Natural killer cell (primary cell): ENCODE measurements around the gene ZNF729. TPM values are rescaled to one million over a fixed set of nuclear protein-coding genes. Genes with fewer than 3 reads are reported as not detected.

Experiments
- ATAC-seq, 3 donors: fragments of 150-1000 bp in 2 of 3; fragments of 200-7000 bp in 1 of 3; cut with Tn5 transposase; 1 replicate in 1 of 3; 2 replicates in 2 of 3; pipeline ENCODE4 v1.10.0; 2021; ENCODE audit warnings: mild to moderate bottlenecking in 2 of 3, moderate library complexity in 2 of 3
- DNase-seq, 2 donors: peaks; one replicate each; pipeline versions ENCODE4 v3.0.0 to v3.0.0-alpha.2; 2013 to 2021; ENCODE audit warnings: mixed read lengths in 1 of 2
- H3K27ac ChIP-seq: one replicate; pipeline ENCODE4 v1.5.1; 2013; ENCODE audit warnings: mild to moderate bottlenecking, low read length
- H3K27me3 ChIP-seq: one replicate; pipeline ENCODE4 v1.6.1; 2013; ENCODE audit warnings: low read length; ENCODE audit not compliant: control insufficient read depth, insufficient read depth
- H3K36me3 ChIP-seq: one replicate; pipeline ENCODE4 v1.6.1; 2013; ENCODE audit warnings: low read length; ENCODE audit not compliant: control insufficient read depth, insufficient read depth
- H3K4me1 ChIP-seq: one replicate; pipeline ENCODE4 v1.6.1; 2013; ENCODE audit warnings: low read length; ENCODE audit not compliant: control insufficient read depth, insufficient read depth
- H3K4me3 ChIP-seq: one replicate; pipeline ENCODE4 v1.5.1; 2013; ENCODE audit warnings: low read length
- H3K9me3 ChIP-seq: one replicate; pipeline ENCODE4 v1.6.1; 2013; ENCODE audit warnings: low read length; ENCODE audit not compliant: control insufficient read depth, insufficient read depth
- H3K27ac Mint-ChIP-seq, 2 donors: one replicate each; pipeline ENCODE4 v1.8.0; 2022; ENCODE audit warnings: mild to moderate bottlenecking in 2 of 2, mixed read lengths in 2 of 2, moderate library complexity in 1 of 2
- H3K27me3 Mint-ChIP-seq, 2 donors: one replicate each; pipeline ENCODE4 v1.8.0; 2022; ENCODE audit warnings: low read depth in 2 of 2, mixed read lengths in 2 of 2
- H3K36me3 Mint-ChIP-seq: one replicate; pipeline ENCODE4 v1.8.0; 2022; ENCODE audit warnings: mixed read lengths
- H3K4me1 Mint-ChIP-seq, 2 donors: one replicate each; pipeline ENCODE4 v1.8.0; 2022; ENCODE audit warnings: mixed read lengths in 2 of 2
- H3K4me3 Mint-ChIP-seq: one replicate; pipeline ENCODE4 v1.8.0; 2022; ENCODE audit warnings: mild to moderate bottlenecking, moderate library complexity, mixed read lengths
- H3K9me3 Mint-ChIP-seq, 2 donors: one replicate each; pipeline ENCODE4 v1.8.0; 2022; ENCODE audit warnings: mixed read lengths in 2 of 2
- WGBS: methylation state at CpG from one replicate; pipeline ENCODE4 v1.1.7; 2013; ENCODE audit warnings: missing lambda C conversion rate; ENCODE audit not compliant: insufficient coverage; 5-methylcytosine and 5-hydroxymethylcytosine counted together
- intact Hi-C: fragments of 100-400 bp; cut with micrococcal nuclease; formaldehyde crosslinking; loops from one replicate; pipeline ENCODE4 v1.14.2; 2022
- total RNA-seq, 4 donors: library from RNA; stranded (reverse); fragments of 120-200 nt in 1 of 4; gene quantifications; one replicate each; pipeline versions ENCODE4 v1.2.3 to v1.2.4, GENCODE V29; 2013 to 2022
- TF ChIP-seq, protein P1 (sequence below): fragments of 200-600 bp; IDR thresholded peaks from one replicate; pipeline ENCODE4 v1.8.0; 2022; ENCODE audit warnings: antibody characterized with exemption

The ZNF729 gene
- total RNA-seq, 3 donors from 2014 or later (not counting 1 experiment from before 2014, with no cell fraction given), result not detected

DNA sequence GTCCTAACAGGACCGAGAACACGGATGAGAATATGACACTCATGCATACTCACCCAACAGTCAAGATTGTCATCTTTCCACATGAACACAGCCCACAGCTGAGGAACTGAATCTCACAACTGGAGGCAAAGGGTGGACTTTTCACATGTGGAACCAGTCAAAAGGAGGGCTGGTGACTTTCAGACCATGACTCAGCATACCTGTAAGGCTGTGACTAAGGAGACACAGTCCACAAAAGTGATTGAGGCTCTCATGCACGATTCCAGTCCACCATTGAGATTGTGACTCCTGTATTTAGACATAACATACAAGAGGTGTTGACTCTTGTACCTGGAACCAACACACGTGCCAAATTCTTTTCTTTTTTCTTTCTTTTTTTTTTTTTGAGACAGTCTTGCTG, 40.0 kb downstream of the ZNF729 start:
- peaks cover 24 to 39% of the 10 kb centered on the region in 2 donors for H3K9me3 Mint-ChIP-seq
- H3K4me3 Mint-ChIP-seq, result no peak overlapping the region

DNA sequence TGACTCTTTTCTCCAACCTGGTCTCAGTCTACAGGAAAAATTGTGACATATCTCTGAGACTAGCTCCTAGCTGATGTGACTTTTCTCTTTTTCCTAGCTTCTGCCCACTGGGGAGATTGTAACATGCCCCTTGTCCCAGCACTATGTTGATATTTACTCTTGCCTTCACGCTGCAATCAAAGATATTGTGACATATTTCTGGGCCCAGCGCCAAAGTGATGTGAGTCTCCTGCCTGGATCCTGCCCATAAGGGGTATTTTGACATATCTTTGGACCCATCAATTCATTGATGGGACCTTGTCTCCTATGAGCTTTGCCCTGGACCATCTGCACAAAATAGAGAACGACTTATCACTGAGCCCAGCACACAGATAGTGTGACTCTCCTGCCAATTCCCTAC, 41.1 kb downstream of the ZNF729 start:
- Mint-ChIP-seq H3K27me3 (no peaks in the 10 kb centered on the region), H3K27ac (no peak overlapping the region), H3K36me3 (peaks cover 22% of the 10 kb centered on the region), H3K4me1 (no peaks in the 10 kb centered on the region), H3K4me3 (no peak overlapping the region), H3K9me3 (peaks cover 29 to 39% of the 10 kb centered on the region in 2 donors)
- no peak for ATAC-seq
- no peak for DNase-seq
- H3K27me3 ChIP-seq, result no peaks in the 10 kb centered on the region
- TF ChIP-seq, protein P1, sequence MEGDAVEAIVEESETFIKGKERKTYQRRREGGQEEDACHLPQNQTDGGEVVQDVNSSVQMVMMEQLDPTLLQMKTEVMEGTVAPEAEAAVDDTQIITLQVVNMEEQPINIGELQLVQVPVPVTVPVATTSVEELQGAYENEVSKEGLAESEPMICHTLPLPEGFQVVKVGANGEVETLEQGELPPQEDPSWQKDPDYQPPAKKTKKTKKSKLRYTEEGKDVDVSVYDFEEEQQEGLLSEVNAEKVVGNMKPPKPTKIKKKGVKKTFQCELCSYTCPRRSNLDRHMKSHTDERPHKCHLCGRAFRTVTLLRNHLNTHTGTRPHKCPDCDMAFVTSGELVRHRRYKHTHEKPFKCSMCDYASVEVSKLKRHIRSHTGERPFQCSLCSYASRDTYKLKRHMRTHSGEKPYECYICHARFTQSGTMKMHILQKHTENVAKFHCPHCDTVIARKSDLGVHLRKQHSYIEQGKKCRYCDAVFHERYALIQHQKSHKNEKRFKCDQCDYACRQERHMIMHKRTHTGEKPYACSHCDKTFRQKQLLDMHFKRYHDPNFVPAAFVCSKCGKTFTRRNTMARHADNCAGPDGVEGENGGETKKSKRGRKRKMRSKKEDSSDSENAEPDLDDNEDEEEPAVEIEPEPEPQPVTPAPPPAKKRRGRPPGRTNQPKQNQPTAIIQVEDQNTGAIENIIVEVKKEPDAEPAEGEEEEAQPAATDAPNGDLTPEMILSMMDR, result no peak
- H3K36me3 ChIP-seq, result no peaks in the 10 kb centered on the region
- no peak overlapping the region for H3K4me3 ChIP-seq
- H3K27ac ChIP-seq, result no peak overlapping the region
- H3K9me3 ChIP-seq, result peaks cover 52% of the 10 kb centered on the region
- intact Hi-C loops, result no loop called here
- H3K4me1 ChIP-seq, result no peaks in the 10 kb centered on the region
- 80% methylated on average over 3 of the region's 3 CpGs for WGBS

More for the DNA sequence above, 40.0 kb downstream of the ZNF729 start:
- peaks cover 22% of the 10 kb centered on the region for H3K36me3 Mint-ChIP-seq
- no peaks in the 10 kb centered on the region for H3K27me3 ChIP-seq
- TF ChIP-seq, protein P1, result no peak
- H3K27ac ChIP-seq, result no peak overlapping the region
- H3K27ac Mint-ChIP-seq, result no peak overlapping the region
- peaks cover 46% of the 10 kb centered on the region for H3K9me3 ChIP-seq
- 85% methylated on average over 4 of the region's 4 CpGs for WGBS
- no peaks in the 10 kb centered on the region for H3K4me1 Mint-ChIP-seq
- DNase-seq (no peak), ATAC-seq (no peak)
- intact Hi-C loops, result no loop called here
- H3K27me3 Mint-ChIP-seq, result no peaks in the 10 kb centered on the region
- no peaks in the 10 kb centered on the region for H3K4me1 ChIP-seq
- H3K36me3 ChIP-seq, result no peaks in the 10 kb centered on the region
- no peak overlapping the region for H3K4me3 ChIP-seq

DNA sequence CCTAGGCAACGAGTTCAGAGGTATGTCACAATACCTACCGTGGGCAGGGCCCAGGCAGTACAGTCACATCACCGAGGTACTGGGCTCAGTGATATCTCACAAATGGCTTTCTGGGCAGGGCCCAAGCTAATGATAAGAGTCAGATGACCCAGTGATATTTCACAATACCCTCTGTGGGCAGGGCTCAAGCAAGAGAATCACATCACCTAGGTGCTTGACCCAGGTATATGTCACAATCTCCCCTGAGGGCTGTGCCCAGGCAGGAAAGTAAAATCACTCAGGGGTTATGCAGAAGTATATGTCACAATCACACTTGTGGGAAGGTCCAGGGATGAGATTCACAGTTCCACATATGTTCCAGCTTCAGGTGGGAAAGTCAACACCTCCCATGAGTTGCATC, 45.3 kb downstream of the ZNF729 start:
- WGBS, result 82% methylated on average over 3 of the region's 3 CpGs
- DNase-seq, result no peak
- ATAC-seq, result no peak

DNA sequence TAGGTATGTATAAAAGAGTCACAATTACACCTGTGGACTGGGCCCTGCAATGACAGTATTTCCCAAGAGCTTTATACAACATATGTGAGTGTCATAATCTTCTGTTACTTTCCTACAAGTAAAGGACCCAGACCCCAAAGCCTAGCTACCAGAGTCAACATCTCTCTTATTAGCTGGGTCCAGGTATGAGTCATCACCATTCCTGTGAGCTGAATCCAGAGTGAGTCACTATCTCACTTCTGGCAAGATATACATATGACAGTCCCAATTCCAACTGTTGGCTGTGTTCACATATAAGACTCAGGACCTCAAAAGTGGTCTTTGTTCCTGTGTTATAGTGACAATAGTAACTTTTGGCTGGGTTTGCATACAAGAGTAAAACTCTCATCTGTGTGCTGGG, 46.7 kb downstream of the ZNF729 start:
- peaks cover 25% of the 10 kb centered on the region for H3K36me3 Mint-ChIP-seq
- H3K4me1 Mint-ChIP-seq, result no peaks in the 10 kb centered on the region
- no peaks in the 10 kb centered on the region for H3K27me3 Mint-ChIP-seq
- intact Hi-C loops, result no loop called here
- Histone ChIP-seq H3K36me3 (no peaks in the 10 kb centered on the region), H3K4me1 (no peaks in the 10 kb centered on the region), H3K27ac (no peak overlapping the region), H3K4me3 (no peak overlapping the region), H3K27me3 (no peaks in the 10 kb centered on the region), H3K9me3 (peaks cover 50% of the 10 kb centered on the region)
- H3K27ac Mint-ChIP-seq, result no peak overlapping the region
- TF ChIP-seq, protein P1, result no peak
- ATAC-seq (no peak), DNase-seq (no peak)
- no peak overlapping the region for H3K4me3 Mint-ChIP-seq
- peaks cover 30 to 35% of the 10 kb centered on the region in 2 donors for H3K9me3 Mint-ChIP-seq

More for the DNA sequence above, 45.3 kb downstream of the ZNF729 start:
- Mint-ChIP-seq H3K4me3 (no peak overlapping the region), H3K27me3 (no peaks in the 10 kb centered on the region), H3K36me3 (peaks cover 29% of the 10 kb centered on the region), H3K4me1 (no peaks in the 10 kb centered on the region), H3K9me3 (peaks cover 30 to 37% of the 10 kb centered on the region in 2 donors), H3K27ac (no peak overlapping the region)
- Histone ChIP-seq H3K36me3 (no peaks in the 10 kb centered on the region), H3K4me3 (no peak overlapping the region), H3K27me3 (no peaks in the 10 kb centered on the region), H3K27ac (no peak overlapping the region), H3K9me3 (peaks cover 60% of the 10 kb centered on the region), H3K4me1 (no peaks in the 10 kb centered on the region)
- TF ChIP-seq, protein P1, result no peak
- intact Hi-C loops, result no loop called here
